Hepatic stellate cell (primary cell): ENCODE results near the gene SCFD1.
"Not testable (repeated sequence)": the region's sequence is repeated elsewhere in the genome, so short reads cannot be mapped to it uniquely, and the experiment has no call there.

ENCODE experiments used
- DNase-seq: peaks from one replicate; pipeline ENCODE4 v3.0.0; 2011; ENCODE audit warnings: low spot score

SCFD1 gene, protein sequence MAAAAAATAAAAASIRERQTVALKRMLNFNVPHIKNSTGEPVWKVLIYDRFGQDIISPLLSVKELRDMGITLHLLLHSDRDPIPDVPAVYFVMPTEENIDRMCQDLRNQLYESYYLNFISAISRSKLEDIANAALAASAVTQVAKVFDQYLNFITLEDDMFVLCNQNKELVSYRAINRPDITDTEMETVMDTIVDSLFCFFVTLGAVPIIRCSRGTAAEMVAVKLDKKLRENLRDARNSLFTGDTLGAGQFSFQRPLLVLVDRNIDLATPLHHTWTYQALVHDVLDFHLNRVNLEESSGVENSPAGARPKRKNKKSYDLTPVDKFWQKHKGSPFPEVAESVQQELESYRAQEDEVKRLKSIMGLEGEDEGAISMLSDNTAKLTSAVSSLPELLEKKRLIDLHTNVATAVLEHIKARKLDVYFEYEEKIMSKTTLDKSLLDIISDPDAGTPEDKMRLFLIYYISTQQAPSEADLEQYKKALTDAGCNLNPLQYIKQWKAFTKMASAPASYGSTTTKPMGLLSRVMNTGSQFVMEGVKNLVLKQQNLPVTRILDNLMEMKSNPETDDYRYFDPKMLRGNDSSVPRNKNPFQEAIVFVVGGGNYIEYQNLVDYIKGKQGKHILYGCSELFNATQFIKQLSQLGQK

DNA sequence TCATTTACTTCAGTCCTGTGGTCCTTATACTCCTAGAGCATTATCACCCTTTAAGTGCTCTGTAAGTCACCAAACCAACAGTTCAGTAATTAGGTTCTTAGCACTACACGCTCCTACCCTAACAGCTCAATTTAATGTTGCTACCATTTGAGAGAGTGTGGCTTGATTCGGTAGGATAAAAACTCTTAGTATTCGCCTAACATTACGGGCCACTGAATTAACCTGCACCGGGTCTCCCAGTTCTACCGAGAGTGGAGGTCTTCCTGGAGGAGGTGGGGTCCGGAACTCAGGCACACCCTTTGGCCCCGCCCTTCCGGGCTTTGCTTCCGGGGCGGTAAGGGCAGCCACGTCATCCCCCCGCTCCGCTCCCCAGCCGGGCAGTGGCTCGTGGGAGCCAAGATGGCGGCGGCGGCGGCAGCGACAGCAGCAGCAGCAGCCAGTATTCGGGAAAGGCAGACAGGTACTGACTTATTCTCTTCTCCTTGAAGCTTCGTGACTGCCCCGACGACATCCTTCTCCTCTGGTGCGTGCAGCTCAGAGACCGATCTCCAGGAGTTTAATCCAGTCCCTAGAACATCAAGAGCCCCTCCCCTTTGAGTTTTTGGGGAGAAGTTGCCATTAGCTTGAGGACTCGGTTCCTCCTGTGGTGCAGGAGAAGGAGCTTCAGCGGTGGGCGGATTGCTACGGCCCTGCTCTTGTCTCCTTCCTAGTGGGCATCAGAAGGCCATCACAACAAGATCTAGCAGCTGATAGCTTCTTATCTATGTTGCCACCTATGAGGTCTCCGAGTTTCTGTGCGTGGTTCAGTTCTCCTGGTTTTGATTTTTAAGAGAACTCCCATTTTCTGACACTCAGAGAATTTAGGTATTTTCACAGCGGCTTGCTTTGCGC, at the start of gene SCFD1:
Gene SCFD1 (plus strand): TSS at position 380 of the 891 bp plus-strand sequence. CDS start 20 bp downstream, at position 400.
- peak; percentile 78 for DNase-seq

DNA sequence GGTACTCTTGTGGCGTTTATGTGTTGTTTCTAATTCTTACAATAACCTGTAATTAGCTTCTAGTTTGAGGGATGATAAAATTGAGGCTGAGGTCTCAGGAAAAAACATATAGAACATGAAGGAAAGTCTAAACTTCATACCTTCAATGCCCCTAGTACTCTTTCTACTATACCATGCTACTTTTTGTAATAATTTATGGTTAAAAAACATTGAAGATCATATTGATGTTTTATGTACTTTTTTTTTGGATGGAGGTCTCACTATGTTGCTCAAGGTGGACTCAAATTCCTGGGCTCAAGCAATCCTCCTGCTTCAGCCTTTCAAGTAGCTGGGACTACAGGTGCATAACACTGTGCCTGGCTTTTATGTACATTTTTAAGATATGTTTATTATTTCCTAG, 49.3 kb upstream of the SCFD1 start:
- DNase-seq, result no peak

DNA sequence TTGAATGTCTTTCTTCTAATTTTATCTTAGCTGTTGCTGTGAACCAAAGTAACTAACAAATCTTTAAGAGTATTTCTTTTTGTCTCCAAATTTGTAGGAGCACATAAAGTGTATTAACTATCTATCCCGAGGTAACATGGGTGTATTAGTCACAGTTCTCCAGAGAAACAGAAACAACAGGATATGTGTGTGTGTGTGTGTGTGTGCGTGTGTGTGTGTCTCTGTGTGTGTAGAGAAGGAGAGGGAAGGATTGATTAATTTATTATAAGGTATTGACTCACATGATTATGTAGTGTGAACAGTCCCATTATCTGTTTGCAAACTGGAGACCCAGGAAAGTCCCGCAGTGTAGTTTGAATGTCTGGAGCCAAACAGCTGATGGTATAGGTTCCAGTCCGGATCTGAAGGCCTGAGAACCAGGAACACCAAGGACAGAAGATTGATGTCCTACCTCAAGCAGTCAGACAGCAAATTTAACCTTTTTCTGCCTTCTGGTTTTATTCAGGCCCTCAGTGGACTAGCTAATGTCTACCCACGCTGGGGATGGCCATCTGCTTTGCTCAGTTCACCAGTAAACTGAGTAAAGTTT, 48.8 kb upstream of the SCFD1 start:
- no peak for DNase-seq

DNA sequence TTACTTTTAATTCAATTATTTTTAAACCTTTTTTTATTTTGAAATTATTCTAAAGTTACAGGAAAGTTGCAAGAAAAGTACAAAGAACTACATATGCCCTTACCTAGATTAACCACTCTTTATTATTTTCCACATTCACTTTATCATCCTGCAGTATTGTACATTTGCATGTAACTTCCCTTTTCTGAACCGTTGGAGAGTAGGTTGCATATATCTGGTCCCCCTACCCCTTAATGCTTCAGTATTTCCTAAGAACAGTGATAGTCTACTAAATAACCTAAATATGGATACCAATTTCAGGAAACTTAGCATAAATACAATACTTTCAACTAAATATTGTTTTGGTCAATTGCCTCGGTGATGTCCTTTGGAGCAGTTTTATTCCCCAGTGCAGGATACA, 48.2 kb upstream of the SCFD1 start:
- DNase-seq, result no peak

DNA sequence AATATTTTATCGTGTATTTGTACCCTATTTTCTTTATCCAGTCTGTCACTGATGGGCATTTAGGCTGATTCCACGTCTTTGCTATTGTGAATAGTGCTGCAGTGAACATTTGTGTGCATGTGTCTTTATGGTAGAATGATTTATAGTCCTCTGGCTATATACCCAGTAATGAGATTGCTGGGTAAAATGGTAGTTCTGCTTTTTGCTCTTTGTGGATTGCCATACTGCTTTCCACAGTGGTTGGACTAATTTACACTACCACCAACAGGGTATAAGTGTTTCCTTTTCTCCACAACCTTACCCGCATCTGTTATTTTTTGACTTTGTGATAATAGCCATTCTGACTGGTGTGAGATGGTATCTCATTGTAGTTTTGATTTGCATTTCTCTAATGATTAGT, 47.3 kb upstream of the SCFD1 start:
- not testable (repeated sequence) for DNase-seq

DNA sequence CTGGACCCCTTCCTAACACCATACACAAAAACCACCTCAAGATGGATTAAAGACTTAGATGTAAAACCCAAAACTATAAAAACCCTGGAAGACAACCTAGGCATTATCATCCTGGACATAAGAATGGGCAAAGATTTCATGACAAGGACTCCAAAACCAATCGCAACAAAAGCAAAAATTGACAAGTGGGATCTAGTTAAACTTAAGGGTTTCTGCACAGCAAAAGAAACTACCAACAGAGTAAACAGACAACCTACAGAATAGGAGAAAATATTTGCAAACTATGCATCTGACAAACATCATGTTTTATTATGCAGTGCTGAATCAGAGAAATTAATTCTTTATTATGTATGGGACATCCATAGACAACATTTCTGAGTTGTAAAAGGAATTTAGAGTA, 45.8 kb upstream of the SCFD1 start:
- DNase-seq, result not testable (repeated sequence)

DNA sequence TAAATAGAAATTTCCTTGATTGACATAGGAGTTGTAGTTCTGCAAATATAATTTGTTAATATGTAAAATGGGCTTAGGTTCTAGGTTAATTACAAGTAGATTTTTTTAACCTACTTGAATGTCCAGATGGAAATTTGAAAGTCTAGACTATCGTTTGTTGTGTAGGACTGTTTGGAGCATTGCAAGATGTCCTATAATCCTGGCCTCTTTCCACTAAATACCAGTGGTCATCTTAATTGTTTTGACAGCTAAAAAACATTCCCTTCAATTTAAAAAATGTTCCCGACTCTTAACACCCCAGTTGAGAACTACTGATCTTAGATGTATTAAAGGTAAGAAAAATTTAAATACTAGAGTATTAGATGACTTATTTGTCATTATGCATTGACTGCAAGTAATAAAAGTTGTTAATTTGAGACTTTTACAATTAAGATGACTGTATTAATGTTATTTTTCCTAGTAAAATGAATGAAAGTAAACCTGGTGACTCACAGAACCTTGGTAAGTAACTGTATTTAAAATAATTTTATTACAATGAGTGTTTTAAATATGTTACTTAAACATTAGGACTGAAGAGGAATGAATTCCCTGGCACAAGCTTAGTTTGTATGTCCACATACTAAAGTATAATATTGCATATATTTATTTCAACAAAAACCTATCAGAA, 41.4 kb upstream of the SCFD1 start:
- no peak for DNase-seq

DNA sequence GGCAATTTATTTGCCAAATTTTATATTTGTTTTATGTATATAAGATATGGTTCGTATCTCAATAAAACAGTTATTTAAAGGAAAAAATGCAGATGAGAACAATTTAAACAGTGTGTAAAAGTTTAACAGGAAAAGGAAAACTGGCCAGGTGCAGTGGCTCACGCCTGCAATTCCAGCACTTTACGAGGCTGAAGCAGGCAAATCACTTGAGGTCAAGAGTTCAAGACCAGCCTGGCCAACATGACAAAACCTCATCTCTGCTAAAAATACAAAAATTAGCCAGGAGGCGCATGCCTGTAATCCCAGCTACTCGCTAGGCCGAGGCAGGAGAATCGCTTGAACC, 40.9 kb upstream of the SCFD1 start:
- DNase-seq, result no peak

DNA sequence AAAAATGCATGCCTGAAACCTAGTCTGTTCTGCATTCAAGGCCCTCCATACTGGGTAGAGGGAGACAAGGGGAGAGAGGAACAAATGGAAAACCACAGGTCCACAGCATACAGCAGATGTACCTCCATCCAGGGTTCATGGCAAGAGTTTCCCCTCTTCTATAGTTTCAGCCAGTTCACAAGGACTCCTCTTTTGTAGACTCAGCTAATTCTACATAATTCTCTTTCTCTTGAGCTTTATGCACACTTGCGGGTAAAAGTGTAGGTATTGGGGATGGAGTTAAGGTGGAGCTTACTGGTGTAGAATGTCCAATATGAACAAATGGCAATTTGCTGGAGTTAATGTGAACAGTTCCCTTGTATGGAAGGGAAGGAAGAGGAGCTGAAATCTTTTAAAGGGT, 39.7 kb upstream of the SCFD1 start:
- DNase-seq, result no peak

DNA sequence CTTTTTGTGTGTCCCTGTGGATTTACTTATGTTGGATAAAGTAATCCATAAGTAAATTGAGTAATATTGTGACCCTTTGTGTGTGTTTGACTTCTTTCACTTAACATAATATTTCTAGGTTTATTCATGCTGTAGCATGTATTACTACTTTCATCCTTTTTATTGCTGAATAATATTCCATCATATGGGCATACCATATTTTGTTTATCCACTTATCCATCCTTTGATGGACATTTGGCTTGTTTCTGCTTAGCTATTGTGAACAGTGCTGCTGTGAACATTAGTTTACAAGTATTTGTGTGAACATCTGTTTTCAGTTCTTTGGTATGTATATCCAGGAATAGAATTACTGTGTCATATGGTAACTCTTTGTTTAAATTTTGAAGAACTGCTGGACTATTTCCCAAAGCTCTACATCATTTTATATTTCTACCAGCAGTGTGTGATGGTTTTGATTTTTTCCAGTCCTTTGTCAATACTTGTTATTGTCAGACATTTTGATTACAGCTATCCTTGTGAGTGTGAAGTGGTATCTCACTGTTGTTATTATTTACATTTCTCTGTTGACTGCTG, 38.0 kb upstream of the SCFD1 start:
- no peak for DNase-seq

DNA sequence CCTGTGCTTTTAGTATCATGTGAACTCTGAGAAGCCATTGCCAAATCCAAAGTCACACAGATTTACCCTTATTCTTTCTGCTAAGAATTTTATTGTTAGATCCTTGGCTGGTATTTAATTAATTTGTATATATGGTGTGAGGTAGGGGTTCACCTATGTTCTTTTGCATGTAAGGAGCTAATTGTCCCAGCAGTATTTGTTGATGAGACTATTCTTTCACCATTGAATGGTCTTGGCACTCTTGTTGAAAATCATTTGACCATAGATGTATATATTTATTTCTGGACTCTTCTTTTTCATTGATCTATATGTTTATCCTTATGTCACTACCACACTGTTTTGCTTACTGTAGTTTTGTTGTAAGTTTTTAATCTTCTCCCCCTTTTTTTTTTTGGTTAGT, 36.9 kb upstream of the SCFD1 start:
- DNase-seq, result no peak

DNA sequence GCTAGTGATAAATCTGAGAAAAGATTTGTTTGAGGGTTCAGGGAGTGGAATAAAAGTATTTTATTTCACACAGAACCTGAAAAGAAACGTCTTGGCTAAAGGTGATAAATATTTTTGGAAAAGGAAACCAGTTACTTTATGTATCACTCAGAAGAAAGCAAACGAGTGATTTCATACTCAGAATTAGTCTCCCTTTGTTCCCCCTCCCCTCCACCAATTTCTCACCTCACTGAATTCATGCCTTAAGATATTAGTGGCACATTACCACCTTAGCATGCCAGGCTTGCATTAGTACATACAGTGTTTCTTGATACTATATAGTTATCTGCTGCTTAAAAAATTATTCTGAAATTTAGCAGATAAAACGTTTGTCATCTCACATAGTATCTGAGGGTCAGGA, 35.0 kb upstream of the SCFD1 start:
- DNase-seq, result no peak

DNA sequence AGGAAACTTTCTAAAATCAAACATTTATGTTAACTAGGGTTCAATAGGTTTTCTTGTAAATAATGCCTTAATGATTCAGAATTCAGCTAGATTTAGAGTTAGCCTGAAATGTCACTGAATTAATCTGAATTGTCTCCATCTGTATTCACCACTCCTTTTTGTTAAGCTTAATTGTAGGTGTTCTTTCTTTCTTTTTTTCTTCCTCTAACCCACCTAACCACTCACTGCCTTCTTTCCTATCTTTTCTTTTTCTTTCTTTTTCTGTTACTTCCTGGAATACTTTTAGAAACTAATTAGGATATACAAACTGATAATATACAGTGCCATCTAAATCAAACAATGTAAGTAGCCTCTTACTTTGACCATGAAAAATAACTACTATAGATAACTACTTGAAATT, 33.2 kb upstream of the SCFD1 start:
- DNase-seq, result no peak

DNA sequence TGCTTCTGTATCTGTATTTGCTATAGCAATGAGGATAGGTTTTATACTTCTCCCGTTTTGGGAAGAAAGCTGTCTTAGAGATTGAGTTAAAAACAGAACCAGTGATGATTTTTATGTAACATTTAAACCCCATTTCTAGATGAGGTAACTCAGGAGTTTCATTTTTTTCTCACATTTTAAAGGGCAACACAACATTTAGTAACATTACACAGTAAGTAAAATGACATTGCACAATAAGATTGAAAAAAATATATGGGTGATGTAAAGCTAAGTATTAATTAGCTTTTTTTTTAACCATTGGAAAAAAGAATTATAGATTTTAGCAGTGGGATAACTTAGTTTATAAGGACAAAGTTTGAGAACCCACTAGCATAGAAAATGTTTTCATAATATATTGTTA, 25.2 kb upstream of the SCFD1 start:
- DNase-seq, result no peak

DNA sequence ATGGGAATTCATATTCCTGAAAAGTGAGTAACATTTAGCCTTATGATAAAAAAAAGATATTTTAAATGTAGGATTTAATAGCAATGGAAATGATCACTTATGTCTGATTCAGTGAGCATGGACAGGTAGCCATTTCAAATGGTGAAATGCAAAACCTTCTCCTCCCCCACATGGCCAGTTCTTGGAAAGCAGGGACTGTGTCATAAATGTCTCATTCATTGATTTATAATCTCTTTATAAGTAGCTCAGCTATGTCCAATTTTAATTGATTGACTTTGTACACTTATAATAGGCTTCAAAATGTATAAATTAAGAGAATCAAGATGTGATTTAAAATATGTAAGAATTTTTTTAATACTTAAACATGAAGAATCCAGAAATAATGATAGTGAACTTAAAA, 24.6 kb upstream of the SCFD1 start:
- no peak for DNase-seq

DNA sequence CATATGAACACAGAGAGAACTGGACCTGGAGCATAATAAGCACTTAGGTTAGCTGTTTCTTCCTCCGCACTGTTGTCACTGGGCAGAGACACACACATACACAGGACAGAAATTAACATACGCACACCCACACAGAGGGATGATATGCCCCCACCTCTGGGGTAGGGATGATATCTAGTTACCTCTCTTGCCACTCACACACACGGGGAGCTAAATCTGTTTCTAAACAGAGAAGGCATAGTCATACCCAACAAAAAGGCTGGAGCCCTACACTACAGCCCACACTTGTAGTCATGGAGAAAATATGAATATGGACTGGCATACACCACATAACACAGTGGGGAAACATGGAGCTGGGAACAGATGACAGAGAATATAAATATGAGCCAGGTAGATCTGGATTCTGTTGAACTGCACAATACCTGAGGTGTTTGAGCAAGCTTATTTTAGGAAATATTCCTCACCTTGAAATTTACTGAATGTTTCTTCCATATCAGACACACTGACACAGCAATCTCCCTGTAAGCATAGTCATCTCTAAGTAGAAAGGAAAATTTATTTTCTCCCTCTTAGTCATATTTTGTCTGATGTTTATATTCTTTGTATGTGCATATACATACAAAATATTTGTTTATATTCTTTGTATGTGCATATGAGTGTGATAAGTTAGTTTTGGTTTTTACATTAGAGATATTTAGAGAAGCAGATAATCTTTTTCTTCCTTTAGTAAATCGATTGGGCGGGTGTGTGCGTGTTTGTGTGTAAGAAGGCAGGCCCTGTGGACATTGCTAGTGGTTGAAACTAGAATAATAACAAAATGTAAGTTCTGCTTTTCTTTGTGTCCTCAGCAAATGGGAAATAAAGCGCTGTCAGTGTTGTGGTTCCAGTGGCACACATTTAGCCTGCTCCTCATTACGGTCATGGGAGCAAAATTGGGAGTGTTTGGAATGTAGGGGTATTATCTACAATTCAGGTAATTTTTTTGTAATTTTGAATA, 20.9 kb upstream of the SCFD1 start:
- no peak for DNase-seq

DNA sequence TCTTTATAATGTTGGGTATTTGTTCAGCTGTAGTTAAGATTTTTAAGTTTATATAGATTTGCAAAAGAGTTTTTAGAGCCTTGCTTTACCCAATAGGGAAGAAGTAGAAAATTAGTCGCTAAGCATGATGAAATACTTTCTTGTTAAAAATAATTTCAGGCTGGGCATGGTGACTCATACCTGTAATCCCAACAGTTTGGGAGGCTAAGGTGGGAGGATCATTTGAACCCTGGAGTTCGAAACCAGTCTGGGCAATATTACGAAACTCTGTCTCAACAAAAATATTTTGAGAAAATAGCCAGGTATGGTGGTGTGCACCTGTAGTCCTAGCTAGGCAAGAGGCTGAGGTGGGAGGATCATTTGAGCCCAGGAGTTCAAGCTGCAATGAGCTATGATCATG, 18.7 kb upstream of the SCFD1 start:
- no peak for DNase-seq

DNA sequence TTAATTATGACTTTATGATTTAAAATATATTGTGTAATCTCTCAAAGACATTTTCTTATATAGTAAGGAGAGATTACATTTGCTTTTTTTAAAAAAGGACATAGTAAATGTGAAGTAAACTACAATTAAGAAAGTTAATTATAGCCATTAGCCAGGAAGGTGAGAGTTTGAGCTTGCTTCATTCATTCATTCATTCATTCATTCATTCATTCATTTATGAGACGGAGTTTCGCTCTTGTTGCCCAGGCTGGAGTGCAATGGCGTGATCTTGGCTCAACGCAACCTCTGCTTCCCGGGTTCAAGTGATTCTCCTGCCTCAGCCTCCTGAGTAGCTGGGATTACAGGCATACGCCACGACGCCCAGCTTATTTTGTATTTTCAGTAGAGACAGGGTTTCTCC, 17.4 kb upstream of the SCFD1 start:
- DNase-seq, result not testable (repeated sequence)

DNA sequence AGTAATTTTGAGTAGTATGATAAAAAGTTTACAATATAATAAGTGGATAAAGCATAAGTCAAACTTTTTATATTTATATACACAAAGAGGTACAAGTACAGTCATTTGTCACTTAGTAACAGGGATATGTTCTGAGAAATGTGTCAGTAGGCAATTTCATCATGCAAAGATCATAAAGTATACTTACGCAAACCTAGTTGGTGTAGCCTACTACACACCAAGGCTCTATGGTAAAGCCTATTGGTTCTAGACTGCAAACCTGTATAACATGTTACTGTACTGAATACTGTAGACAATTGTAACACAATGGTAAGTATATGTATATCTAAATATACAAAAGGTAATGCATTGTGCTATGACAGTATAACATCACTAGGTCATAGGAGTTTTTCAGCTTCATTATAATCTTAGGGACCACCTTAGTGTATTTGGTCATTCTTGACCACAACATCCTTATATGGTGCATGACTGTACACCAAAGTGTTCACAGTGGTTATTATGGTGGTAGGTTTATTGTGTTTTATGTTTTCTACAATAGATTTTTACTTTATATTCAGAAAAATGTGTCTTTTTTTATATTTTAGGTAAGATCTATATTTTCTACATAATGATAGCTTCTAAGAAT, 14.9 kb upstream of the SCFD1 start:
- no peak for DNase-seq

DNA sequence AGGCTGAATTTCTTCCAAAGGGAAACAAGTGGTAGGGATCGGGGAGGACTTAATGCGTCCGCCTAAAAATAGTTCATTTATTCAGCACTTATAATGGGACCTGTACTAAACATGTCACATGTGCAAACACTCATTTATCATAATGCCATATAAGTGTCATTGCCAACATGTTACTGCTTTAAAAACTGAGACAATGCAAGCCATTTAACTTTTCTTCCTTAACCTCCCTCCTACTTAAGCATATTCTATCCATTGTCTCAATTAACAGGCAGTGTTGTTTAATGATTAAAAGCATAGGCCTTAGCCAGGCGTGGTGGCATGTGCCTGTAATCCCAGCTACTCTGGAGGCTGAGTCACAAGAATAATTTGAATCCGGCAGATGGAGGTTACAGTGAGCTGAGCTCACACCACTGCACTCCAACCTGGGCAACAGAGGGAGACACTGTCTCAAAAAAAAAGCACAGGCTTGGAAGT, 13.5 kb upstream of the SCFD1 start:
- DNase-seq, result no peak
